ENCODE results near the gene FRMD3.

GRCh38 chr9:83197591-83197990 lies 340.6 kb downstream of the FRMD3 start:
- TF ChIP-seq CTCF (IDR thresholded peaks at IDR 0.05) (no peak), POLR2A (IDR thresholded peaks at IDR 0.05) (no peak)
